ENCODE results near the gene ANTXR1. TPM values are rescaled to one million over a fixed set of nuclear protein-coding genes. Genes with fewer than 3 reads are reported as not detected.

The ANTXR1 gene
- total and polyA plus RNA-seq, 2 experiments from 2014 or later = 29.1 to 34.7 TPM

DNA sequence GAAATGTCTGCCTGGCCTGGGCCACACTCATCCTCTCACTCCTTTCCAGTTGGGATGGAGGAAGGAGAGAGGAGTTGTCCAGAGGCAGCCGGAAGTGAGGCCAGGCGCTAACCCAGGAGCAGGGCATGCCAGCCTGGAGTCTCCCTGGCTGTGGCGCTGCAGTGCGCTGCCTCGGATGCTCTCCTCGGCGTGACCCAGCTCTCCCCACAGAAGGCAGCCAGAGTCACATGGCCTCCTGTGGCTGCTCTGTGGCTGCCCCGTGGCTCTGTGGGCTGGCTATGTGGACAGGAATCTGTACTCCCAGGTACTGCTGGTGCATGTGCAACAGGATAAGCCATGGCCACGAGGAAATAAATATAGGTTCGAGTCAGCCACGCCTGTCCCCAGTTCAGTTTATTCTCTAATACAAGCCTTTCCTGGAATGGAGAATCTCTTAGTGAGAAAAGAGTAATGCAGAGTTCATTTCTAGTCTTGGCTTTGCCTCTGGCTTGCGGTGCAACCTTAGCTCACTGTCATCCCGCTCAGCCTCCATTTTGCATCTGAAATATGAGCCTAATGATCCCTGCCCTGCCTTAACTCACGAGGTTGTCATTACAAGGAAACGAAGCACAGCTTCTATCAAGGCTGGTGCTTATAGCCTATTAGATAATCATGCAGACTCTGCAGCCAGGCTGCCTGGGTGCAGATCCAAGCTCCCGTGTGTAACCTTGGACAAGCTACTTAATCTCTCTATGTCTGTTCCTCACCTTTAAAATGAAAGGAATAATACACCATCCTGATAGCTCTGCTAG lies 106.3 kb downstream of the ANTXR1 start:
- no peak overlapping the region for H3K4me3 ChIP-seq
- H3K79me2 ChIP-seq = no peaks in the 10 kb centered on the region
- DNase-seq (ENCODE audit: low spot score) = no peak
- peaks cover 8% of the 10 kb centered on the region for H3K4me1 ChIP-seq (ENCODE audit: insufficient read depth)
- H3K36me3 ChIP-seq (replicated peaks; ENCODE audit: insufficient read depth, low read depth) = no peaks in the 10 kb centered on the region
- no peaks in the 10 kb centered on the region for H3K9me2 ChIP-seq (replicated peaks; ENCODE audit: insufficient read depth)
- no peaks in the 10 kb centered on the region for H3K9me3 ChIP-seq (ENCODE audit: low read depth)
- no peak overlapping the region for H2AFZ ChIP-seq
- 87% methylated on average over 16 of the region's 16 CpGs for WGBS (ENCODE audit: low lambda C conversion rate, missing lambda C conversion rate)
- peak overlapping the region; percentile 83 for H3K27ac ChIP-seq
- H3K27me3 ChIP-seq = no peaks in the 10 kb centered on the region
- no peak overlapping the region for H3K4me2 ChIP-seq
- H4K20me1 ChIP-seq (ENCODE audit: insufficient read depth, poor library complexity, severe bottlenecking) = no peaks in the 10 kb centered on the region
- TF ChIP-seq, protein P1, sequence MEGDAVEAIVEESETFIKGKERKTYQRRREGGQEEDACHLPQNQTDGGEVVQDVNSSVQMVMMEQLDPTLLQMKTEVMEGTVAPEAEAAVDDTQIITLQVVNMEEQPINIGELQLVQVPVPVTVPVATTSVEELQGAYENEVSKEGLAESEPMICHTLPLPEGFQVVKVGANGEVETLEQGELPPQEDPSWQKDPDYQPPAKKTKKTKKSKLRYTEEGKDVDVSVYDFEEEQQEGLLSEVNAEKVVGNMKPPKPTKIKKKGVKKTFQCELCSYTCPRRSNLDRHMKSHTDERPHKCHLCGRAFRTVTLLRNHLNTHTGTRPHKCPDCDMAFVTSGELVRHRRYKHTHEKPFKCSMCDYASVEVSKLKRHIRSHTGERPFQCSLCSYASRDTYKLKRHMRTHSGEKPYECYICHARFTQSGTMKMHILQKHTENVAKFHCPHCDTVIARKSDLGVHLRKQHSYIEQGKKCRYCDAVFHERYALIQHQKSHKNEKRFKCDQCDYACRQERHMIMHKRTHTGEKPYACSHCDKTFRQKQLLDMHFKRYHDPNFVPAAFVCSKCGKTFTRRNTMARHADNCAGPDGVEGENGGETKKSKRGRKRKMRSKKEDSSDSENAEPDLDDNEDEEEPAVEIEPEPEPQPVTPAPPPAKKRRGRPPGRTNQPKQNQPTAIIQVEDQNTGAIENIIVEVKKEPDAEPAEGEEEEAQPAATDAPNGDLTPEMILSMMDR (IDR thresholded peaks at IDR 0.05; ENCODE audit: poor library complexity) = no peak

DNA sequence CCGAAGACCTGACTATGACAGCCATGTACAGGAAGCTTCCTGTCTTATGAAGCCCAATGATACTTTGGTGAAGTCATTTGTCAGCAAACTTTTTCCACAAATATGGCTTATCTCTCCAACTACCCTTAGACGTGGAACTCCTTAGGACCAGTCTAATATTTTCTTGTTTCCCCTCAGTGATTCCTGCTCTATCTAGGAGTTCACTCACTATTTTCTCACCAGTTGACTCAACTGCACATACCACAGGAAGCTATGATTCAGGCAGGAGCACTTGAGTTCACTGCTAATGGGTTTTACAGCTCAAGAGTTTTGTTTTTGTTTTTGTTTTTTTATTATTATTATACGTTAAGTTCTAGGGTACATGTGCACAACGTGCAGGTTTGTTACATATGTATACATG lies 109.3 kb downstream of the ANTXR1 start:
- TF ChIP-seq EZH2phosphoT487 (IDR thresholded peaks at IDR 0.05; ENCODE audit: low read depth, severe bottlenecking, unreplicated experiment) (no peak), EZH2 (IDR thresholded peaks at IDR 0.05; ENCODE audit: borderline replicate concordance) (no peak)
- TF ChIP-seq, protein P1 (IDR thresholded peaks at IDR 0.05; ENCODE audit: poor library complexity) = no peak
- H4K20me1 ChIP-seq (ENCODE audit: insufficient read depth, poor library complexity, severe bottlenecking) = no peaks in the 10 kb centered on the region
- H3K4me3 ChIP-seq = no peak overlapping the region
- H3K4me1 ChIP-seq (ENCODE audit: insufficient read depth) = peaks cover 8% of the 10 kb centered on the region
- H3K27ac ChIP-seq = no peak overlapping the region
- no peaks in the 10 kb centered on the region for H3K9me2 ChIP-seq (replicated peaks; ENCODE audit: insufficient read depth)
- no peak overlapping the region for H2AFZ ChIP-seq
- no peak overlapping the region for H3K4me2 ChIP-seq
- no peaks in the 10 kb centered on the region for H3K79me2 ChIP-seq
- no peak for DNase-seq (ENCODE audit: low spot score)
- H3K27me3 ChIP-seq = no peaks in the 10 kb centered on the region
- H3K36me3 ChIP-seq (replicated peaks; ENCODE audit: insufficient read depth, low read depth) = no peaks in the 10 kb centered on the region
- no peaks in the 10 kb centered on the region for H3K9me3 ChIP-seq (ENCODE audit: low read depth)
- WGBS (ENCODE audit: low lambda C conversion rate, missing lambda C conversion rate) = 91% methylated on average over 4 of the region's 4 CpGs

GRCh38 chr2:69123182-69123581 lies 110.2 kb downstream of the ANTXR1 start:
- Histone ChIP-seq H4K20me1 (ENCODE audit: insufficient read depth, poor library complexity, severe bottlenecking) (no peaks in the 10 kb centered on the region), H3K4me3 (no peak overlapping the region), H3K4me2 (no peak overlapping the region), H3K36me3 (replicated peaks; ENCODE audit: insufficient read depth, low read depth) (no peaks in the 10 kb centered on the region), H3K9me2 (replicated peaks; ENCODE audit: insufficient read depth) (no peaks in the 10 kb centered on the region), H3K4me1 (ENCODE audit: insufficient read depth) (peaks cover 8% of the 10 kb centered on the region), H3K79me2 (no peaks in the 10 kb centered on the region), H3K27ac (no peak overlapping the region), H3K9me3 (ENCODE audit: low read depth) (no peaks in the 10 kb centered on the region), H3K27me3 (no peaks in the 10 kb centered on the region), H2AFZ (no peak overlapping the region)
- WGBS (ENCODE audit: low lambda C conversion rate, missing lambda C conversion rate) = 80% methylated on average over 5 of the region's 5 CpGs
- DNase-seq (ENCODE audit: low spot score) = no peak
- TF ChIP-seq EZH2phosphoT487 (IDR thresholded peaks at IDR 0.05; ENCODE audit: low read depth, severe bottlenecking, unreplicated experiment) (no peak), EZH2 (IDR thresholded peaks at IDR 0.05; ENCODE audit: borderline replicate concordance) (no peak)
- TF ChIP-seq, protein P1 (IDR thresholded peaks at IDR 0.05; ENCODE audit: poor library complexity) = no peak

Measured in hepatocyte (in vitro differentiated cells).